ENCODE measurements around the gene SPAG17.
A peak's percentile ranks its signal among the peaks of the same experiment; 100 is the strongest.

The SPAG17 gene

DNA sequence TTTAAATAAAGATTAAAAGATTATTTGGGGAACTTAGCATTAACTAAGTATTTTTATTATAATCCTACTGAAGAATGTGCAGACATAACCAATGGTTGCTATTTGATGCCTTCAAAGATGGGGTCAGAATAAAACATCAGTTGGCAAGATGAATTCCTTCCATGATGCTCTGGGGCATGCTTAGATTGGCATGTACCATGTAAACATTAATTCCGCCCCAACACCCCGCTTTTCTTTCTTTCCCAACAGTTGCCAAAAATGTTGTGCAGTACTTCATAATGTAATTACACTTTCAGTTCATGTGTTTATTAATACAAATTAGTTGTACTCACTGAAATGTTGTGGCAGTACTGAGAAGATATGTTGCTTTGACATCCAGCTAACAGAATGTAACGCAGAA, 82.6 kb downstream of the SPAG17 start:
- Histone ChIP-seq H3K4me3 (no peak overlapping the region), H3K27me3 (no peaks in the 10 kb centered on the region), H3K36me3 (no peaks in the 10 kb centered on the region), H3K4me1 (no peaks in the 10 kb centered on the region), H3K9me3 (no peaks in the 10 kb centered on the region), H3K27ac (no peak overlapping the region)
- DNase-seq: no peak
- TF ChIP-seq, protein P1, sequence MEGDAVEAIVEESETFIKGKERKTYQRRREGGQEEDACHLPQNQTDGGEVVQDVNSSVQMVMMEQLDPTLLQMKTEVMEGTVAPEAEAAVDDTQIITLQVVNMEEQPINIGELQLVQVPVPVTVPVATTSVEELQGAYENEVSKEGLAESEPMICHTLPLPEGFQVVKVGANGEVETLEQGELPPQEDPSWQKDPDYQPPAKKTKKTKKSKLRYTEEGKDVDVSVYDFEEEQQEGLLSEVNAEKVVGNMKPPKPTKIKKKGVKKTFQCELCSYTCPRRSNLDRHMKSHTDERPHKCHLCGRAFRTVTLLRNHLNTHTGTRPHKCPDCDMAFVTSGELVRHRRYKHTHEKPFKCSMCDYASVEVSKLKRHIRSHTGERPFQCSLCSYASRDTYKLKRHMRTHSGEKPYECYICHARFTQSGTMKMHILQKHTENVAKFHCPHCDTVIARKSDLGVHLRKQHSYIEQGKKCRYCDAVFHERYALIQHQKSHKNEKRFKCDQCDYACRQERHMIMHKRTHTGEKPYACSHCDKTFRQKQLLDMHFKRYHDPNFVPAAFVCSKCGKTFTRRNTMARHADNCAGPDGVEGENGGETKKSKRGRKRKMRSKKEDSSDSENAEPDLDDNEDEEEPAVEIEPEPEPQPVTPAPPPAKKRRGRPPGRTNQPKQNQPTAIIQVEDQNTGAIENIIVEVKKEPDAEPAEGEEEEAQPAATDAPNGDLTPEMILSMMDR (IDR thresholded peaks at IDR 0.05): no peak
- intact Hi-C loops (cut with DNase I; ENCODE audit: low total_unique reads): no loop called here

DNA sequence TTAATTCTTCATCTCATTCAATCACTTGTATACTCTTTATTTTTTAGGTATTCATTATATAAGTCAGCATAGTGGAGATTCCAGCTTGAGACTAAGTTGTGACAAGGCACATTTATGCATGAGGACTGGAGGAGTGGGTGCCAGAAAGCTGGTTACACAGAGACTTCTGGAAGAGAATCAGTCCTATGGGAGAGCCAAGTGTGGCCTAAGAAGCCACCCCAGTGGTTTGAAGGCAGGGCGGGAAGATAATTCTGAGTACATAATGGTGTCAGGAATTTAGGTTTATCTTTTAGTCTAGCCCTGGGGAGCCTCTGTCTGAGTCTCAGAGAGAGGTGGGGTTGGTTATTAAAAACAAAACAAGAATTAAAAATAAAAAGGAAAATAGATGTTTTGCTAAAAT, 83.0 kb downstream of the SPAG17 start:
- no peak overlapping the region for H3K4me3 ChIP-seq

DNA sequence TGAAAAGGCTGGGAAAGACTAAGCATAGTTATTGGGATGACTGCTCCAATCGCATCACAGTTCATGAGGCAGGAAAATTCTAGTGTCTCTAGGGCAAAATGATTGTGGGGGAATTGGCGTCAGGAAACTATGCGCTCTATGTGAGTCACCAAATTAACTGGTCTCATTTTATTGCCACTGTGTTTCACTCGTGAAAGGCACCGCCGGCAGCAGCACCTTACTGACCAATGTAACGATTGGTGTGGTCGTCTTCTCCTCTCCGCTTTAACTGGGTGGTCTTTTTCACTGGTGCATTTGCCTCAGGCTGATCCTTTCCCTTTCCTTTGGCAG, 83.5 kb downstream of the SPAG17 start:
- TF ChIP-seq, protein P1 (IDR thresholded peaks at IDR 0.05): no peak
- DNase-seq: peak in 1 of 2 donors; percentile 21
- Histone ChIP-seq H3K27me3 (no peaks in the 10 kb centered on the region), H3K4me1 (no peaks in the 10 kb centered on the region), H3K9me3 (no peaks in the 10 kb centered on the region), H3K4me3 (no peak overlapping the region), H3K27ac (no peak overlapping the region), H3K36me3 (no peaks in the 10 kb centered on the region)
- intact Hi-C loops (cut with DNase I; ENCODE audit: low total_unique reads): no loop called here

More for the DNA sequence above, 83.0 kb downstream of the SPAG17 start:
- no peaks in the 10 kb centered on the region for H3K9me3 ChIP-seq
- no peak for DNase-seq
- H3K4me1 ChIP-seq: no peaks in the 10 kb centered on the region
- TF ChIP-seq, protein P1 (IDR thresholded peaks at IDR 0.05): no peak
- H3K36me3 ChIP-seq: no peaks in the 10 kb centered on the region
- intact Hi-C loops (cut with DNase I; ENCODE audit: low total_unique reads): no loop called here
- H3K27me3 ChIP-seq: no peaks in the 10 kb centered on the region
- no peak overlapping the region for H3K27ac ChIP-seq

DNA sequence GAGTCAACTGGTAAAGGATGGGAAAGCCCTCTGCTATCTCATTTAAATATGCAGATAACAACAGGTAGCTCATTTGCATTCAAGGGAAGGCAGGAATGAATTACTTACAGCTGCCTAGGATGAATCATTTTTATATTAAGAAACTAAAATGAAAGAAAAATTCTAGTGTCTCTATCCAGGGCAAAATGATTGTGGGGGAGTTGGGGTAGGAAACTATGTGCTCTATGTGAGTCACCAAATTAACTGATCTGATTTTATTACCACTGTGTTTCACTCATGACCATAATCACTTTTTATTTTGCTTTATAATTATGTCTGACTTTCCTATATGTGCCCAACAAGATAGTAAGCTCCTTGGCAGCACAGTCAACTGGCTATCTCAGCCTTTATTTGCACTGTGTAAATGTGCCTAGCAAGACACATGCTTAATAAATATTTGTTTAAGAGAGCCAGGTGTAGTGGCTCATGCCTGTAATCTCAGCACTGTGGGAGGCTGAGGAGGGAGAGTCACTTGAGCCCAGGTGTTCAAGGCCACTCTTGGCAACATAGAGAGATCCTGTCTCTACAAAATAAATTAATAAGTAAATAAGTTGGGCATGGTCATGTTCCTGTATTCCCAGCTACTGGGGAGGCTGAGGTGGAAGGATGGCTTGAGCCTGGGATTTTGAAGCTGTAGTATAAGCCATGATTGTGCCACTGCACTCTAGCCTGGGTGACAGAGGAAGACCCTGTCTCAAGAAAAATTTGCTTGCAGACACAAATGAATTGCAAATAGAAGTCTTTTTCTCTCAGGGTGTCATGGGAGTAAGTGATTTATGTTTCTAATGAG, 84.1 kb downstream of the SPAG17 start:
- Histone ChIP-seq H3K27me3 (no peaks in the 10 kb centered on the region), H3K4me1 (no peaks in the 10 kb centered on the region), H3K4me3 (no peak overlapping the region), H3K9me3 (no peaks in the 10 kb centered on the region), H3K36me3 (no peaks in the 10 kb centered on the region), H3K27ac (no peak overlapping the region)
- intact Hi-C loops (cut with DNase I; ENCODE audit: low total_unique reads): no loop called here
- DNase-seq: no peak
- TF ChIP-seq, protein P1 (IDR thresholded peaks at IDR 0.05): no peak

DNA sequence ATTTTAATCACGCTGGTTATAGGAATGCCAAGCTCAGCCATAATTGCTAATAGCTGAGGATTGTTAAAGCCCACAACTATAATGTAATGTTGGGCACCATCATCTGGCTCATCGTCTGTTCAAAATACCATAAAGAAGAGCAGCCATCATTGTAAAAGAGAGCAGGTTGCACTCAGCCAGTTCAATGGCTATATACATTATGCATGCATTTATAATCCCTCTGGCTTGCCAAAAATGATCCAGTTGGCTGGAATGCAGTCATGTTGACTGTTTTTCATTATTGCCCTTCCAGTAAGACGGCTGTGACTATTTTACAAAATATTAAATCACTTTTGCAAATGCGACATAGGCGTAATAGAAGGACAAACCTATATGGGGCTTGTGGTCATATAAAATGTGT, 85.3 kb downstream of the SPAG17 start:
- H3K27ac ChIP-seq: no peak overlapping the region
- DNase-seq: no peak
- H3K27me3 ChIP-seq: no peaks in the 10 kb centered on the region
- H3K4me1 ChIP-seq: no peaks in the 10 kb centered on the region
- TF ChIP-seq, protein P1 (IDR thresholded peaks at IDR 0.05): no peak
- intact Hi-C loops (cut with DNase I; ENCODE audit: low total_unique reads): no loop called here
- H3K36me3 ChIP-seq: no peaks in the 10 kb centered on the region
- no peak overlapping the region for H3K4me3 ChIP-seq
- H3K9me3 ChIP-seq: no peaks in the 10 kb centered on the region
